ENCODE data around the gene OR56B1. TPM values are rescaled to one million over a fixed set of nuclear protein-coding genes. Genes with fewer than 3 reads are reported as not detected.

Gene OR56B1
- polyA plus RNA-seq, 1 of the 3 experiments (the other 2 are of a cell fraction) = not detected

- H3K27ac ChIP-seq (ENCODE audit: low read depth in 2 of 2, low read length in 1 of 2) = no peak within 1 kb of the TSS
- H3K79me2 ChIP-seq (ENCODE audit: insufficient read depth) = no peaks in the 10 kb centered on the region
- TF ChIP-seq TCF12 (IDR thresholded peaks at IDR 0.05) = no peak
- no peaks in the 10 kb centered on the region for H4K20me1 ChIP-seq (ENCODE audit: insufficient read depth)
- no peak within 1 kb of the TSS for H2AFZ ChIP-seq (ENCODE audit: low read depth)
- CTCF ChIA-PET = interaction anchor here (0.6 to 0.8 kb wide), 2 partner anchors 25 to 30 kb away, joined by 3 read pairs; no protein-coding TSS in a partner anchor
- H3K9me3 ChIP-seq = no peaks in the 10 kb centered on the region
- no peaks in the 10 kb centered on the region for H3K36me3 ChIP-seq (replicated peaks in 1 of 2; ENCODE audit: control insufficient read depth in 1 of 2, insufficient read depth in 2 of 2, low read length in 1 of 2)
- H3K9me2 ChIP-seq = no peaks in the 10 kb centered on the region
- no peak within 1 kb of the TSS for H3K4me3 ChIP-seq (ENCODE audit: low read depth in 2 of 2, low read length in 1 of 2)
- no peak for DNase-seq
- no peaks in the 10 kb centered on the region for H3K4me1 ChIP-seq (ENCODE audit: control insufficient read depth in 1 of 2, insufficient read depth in 2 of 2, low read depth in 1 of 2, low read length in 1 of 2)
- H3K27me3 ChIP-seq (ENCODE audit: insufficient read depth) = no peaks in the 10 kb centered on the region
- POLR2A ChIA-PET = no interaction called here
- no peaks in the 10 kb centered on the region for H3F3A ChIP-seq (replicated peaks; ENCODE audit: insufficient read depth)
- H3K4me2 ChIP-seq = no peak within 1 kb of the TSS
- no peak within 1 kb of the TSS for H3K9ac ChIP-seq
- 0% methylated on average over 1 of the region's 1 CpG for WGBS (ENCODE audit: low lambda C conversion rate)
These were observed 17.7 kb downstream of the OR56B1 start, which contains the start of gene OR52N4 for GRCh38 chr11:5753943-5754342. TSS of gene OR52N4 (plus strand) at chr11:5754243. CDS start at chr11:5754741, 498 bp downstream.

- TF ChIP-seq TCF12 (IDR thresholded peaks at IDR 0.05) (no peak), FOXM1 (IDR thresholded peaks at IDR 0.05; ENCODE audit: low read depth) (no peak), NFIC (IDR thresholded peaks at IDR 0.05; ENCODE audit: borderline replicate concordance) (no peak), REST (IDR thresholded peaks at IDR 0.05; ENCODE audit: low read depth, low read length) (no peak), POLR2AphosphoS5 (IDR thresholded peaks at IDR 0.05; ENCODE audit: low read depth, low read length) (no peak), ELF1 (IDR thresholded peaks at IDR 0.05) (no peak)
- Histone ChIP-seq H3K79me2 (ENCODE audit: insufficient read depth) (no peaks in the 10 kb centered on the region), H4K20me1 (ENCODE audit: insufficient read depth) (no peaks in the 10 kb centered on the region), H3K27me3 (ENCODE audit: insufficient read depth) (no peaks in the 10 kb centered on the region), H3K9me2 (no peaks in the 10 kb centered on the region), H3F3A (replicated peaks; ENCODE audit: insufficient read depth) (no peaks in the 10 kb centered on the region), H3K36me3 (replicated peaks in 1 of 2; ENCODE audit: control insufficient read depth in 1 of 2, insufficient read depth in 2 of 2, low read length in 1 of 2) (no peaks in the 10 kb centered on the region), H3K9ac (no peak overlapping the region), H3K4me3 (ENCODE audit: low read depth in 2 of 2, low read length in 1 of 2) (no peak overlapping the region), H3K27ac (ENCODE audit: low read depth in 2 of 2, low read length in 1 of 2) (no peak overlapping the region), H3K4me2 (no peak overlapping the region), H3K9me3 (no peaks in the 10 kb centered on the region), H3K4me1 (ENCODE audit: control insufficient read depth in 1 of 2, insufficient read depth in 2 of 2, low read depth in 1 of 2, low read length in 1 of 2) (no peaks in the 10 kb centered on the region), H2AFZ (ENCODE audit: low read depth) (no peak overlapping the region)
- ChIA-PET POLR2A (no interaction called here), CTCF (no interaction called here)
- DNase-seq = no peak
- 0% methylated on average over 1 of the region's 1 CpG for WGBS (ENCODE audit: low lambda C conversion rate)
These were observed 30.8 kb downstream of the OR56B1 start for GRCh38 chr11:5767056-5767455.

GRCh38 chr11:5783255-5783654 lies 47.0 kb downstream of the OR56B1 start, which contains the start of gene OR52N5:
TSS of gene OR52N5 (minus strand) at chr11:5783355. CDS start at chr11:5778634, 4,721 bp downstream.
- DNase-seq = no peak
- H3K4me2 ChIP-seq = no peak within 1 kb of the TSS
- H3K4me3 ChIP-seq (ENCODE audit: low read depth in 2 of 2, low read length in 1 of 2) = no peak within 1 kb of the TSS
- H3K27ac ChIP-seq (ENCODE audit: low read depth in 2 of 2, low read length in 1 of 2) = no peak within 1 kb of the TSS
- H3K9me3 ChIP-seq = no peaks in the 10 kb centered on the region
- H2AFZ ChIP-seq (ENCODE audit: low read depth) = no peak within 1 kb of the TSS
- ChIA-PET CTCF (interaction anchor here (1.0 kb wide), 1 partner anchor 29 kb away, joined by 3 read pairs; the partner anchor contains the start of gene OR52N4), POLR2A (no interaction called here)
- H3K9me2 ChIP-seq = no peaks in the 10 kb centered on the region
- no peaks in the 10 kb centered on the region for H3K79me2 ChIP-seq (ENCODE audit: insufficient read depth)
- H4K20me1 ChIP-seq (ENCODE audit: insufficient read depth) = no peaks in the 10 kb centered on the region
- no peaks in the 10 kb centered on the region for H3K27me3 ChIP-seq (ENCODE audit: insufficient read depth)
- WGBS (ENCODE audit: low lambda C conversion rate) = 6% methylated on average over 4 of the region's 4 CpGs
- no peaks in the 10 kb centered on the region for H3K4me1 ChIP-seq (ENCODE audit: control insufficient read depth in 1 of 2, insufficient read depth in 2 of 2, low read depth in 1 of 2, low read length in 1 of 2)
- H3K36me3 ChIP-seq (replicated peaks in 1 of 2; ENCODE audit: control insufficient read depth in 1 of 2, insufficient read depth in 2 of 2, low read length in 1 of 2) = no peaks in the 10 kb centered on the region
- no peaks in the 10 kb centered on the region for H3F3A ChIP-seq (replicated peaks; ENCODE audit: insufficient read depth)
- H3K9ac ChIP-seq = no peak within 1 kb of the TSS
- TF ChIP-seq POLR2AphosphoS5 (IDR thresholded peaks at IDR 0.05; ENCODE audit: low read depth, low read length) = no peak
- no peak for TF ChIP-seq GABPA (IDR thresholded peaks at IDR 0.05; ENCODE audit: low read depth)
- no peak for TF ChIP-seq MEF2A (IDR thresholded peaks at IDR 0.05; ENCODE audit: borderline replicate concordance, low read depth)
- no peak for TF ChIP-seq RAD21 (IDR thresholded peaks at IDR 0.05; ENCODE audit: low read length)
- TF ChIP-seq USF1 (IDR thresholded peaks at IDR 0.05; ENCODE audit: borderline replicate concordance, low read depth) = no peak
- TF ChIP-seq REST (IDR thresholded peaks at IDR 0.05; ENCODE audit: low read depth, low read length) = no peak
- TF ChIP-seq FOXM1 (IDR thresholded peaks at IDR 0.05; ENCODE audit: low read depth) = no peak
- TF ChIP-seq MXI1 (IDR thresholded peaks at IDR 0.05; ENCODE audit: low read depth, low read length) = no peak
- no peak for TF ChIP-seq RCOR1 (IDR thresholded peaks at IDR 0.05; ENCODE audit: low read length)
- no peak for TF ChIP-seq EZH2phosphoT487 (IDR thresholded peaks at IDR 0.05; ENCODE audit: borderline replicate concordance, low read depth)
- TF ChIP-seq FOXJ3 (CRISPR knock-in tag; IDR thresholded peaks at IDR 0.05) = no peak
- TF ChIP-seq NRF1 (IDR thresholded peaks at IDR 0.05; ENCODE audit: low read depth, low read length) = no peak
- no peak for TF ChIP-seq JUND (IDR thresholded peaks at IDR 0.05)

Data from SK-N-SH (cell line).